Activated CD8-positive, alpha-beta memory T cell treated with anti-CD3 and anti-CD28 coated beads for 1 hour (primary cell): ENCODE results near the gene PTPRN2.

Experiments used
- DNase-seq, 2 donors: peaks; one replicate each; pipeline ENCODE4 v3.0.0-alpha.2; 2020; ENCODE audit warnings: low read depth in 1 of 2; ENCODE audit errors: extremely low read depth in 1 of 2

PTPRN2 gene

DNA sequence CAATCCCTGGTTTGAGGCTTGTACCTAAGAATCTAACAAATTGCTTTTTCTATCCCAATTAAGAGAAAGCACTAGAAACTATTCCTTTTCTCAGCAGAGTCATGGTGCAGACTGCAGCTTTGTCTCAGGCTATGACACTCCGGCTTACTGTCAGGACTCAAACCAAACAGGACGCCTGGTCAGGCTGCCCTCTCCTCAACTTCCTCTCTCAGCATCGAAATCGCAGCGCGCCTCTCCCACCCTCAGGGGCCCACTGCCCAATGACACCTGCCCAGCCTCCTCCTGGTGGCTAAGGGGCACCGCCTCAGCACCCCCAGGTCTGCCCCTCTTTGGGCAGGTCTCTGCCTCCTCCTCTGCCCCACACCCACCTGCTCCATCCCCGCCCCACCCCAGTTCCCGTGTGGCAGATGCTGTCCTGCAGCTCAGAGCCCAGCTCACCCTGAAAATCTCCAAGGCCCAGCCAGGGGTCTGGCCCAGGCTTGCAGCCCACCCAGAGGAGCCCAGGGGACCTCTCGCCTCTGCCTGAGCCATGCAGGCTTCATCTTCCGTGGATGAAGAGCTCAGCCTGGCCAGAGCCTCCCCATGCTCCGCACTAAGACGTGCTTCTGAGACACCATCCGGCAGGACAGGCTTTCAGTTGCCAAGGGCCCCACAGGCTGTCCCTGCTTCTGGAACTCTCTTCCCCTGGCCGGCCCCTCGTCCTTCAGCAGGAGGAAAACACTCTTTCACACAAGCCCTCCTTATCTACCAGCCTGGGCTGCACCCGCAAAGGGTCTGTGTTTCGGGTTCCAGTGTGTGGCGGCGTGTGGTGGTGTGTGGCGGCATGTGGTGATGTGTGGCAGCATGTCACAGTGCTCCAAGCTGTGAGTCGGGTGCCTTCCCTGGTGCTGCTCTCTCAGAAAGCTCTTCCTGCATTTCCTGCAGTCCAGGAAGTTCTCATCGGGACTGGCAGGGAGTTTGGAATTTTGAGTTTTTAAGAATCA lies 16.4 kb upstream of the PTPRN2 start:
- no peak for DNase-seq

- DNase-seq = no peak
These were observed 15.5 kb upstream of the PTPRN2 start for GRCh38 chr7:158602905-158603772.

DNA sequence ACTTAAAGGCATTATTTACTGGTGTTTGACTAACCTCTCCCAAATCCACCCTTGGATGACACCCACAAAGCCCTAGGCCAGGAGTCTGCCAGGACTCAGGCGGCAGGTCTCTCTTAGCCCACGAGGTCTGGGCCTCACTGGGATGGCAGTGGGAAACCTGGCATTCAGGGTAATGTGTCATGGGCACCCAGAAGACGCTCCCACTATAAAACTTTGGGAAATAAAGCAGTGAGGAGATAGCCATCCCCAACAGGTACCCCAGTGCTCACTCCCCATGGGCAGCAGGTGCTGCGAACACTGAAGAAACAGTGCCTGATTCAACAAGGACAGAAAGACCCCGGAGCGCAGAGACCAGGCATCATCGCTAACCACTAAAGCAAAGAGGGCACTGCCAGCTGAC lies 14.4 kb upstream of the PTPRN2 start:
- DNase-seq = no peak

- DNase-seq = no peak
These were observed 13.5 kb upstream of the PTPRN2 start for GRCh38 chr7:158601090-158601489.

DNA sequence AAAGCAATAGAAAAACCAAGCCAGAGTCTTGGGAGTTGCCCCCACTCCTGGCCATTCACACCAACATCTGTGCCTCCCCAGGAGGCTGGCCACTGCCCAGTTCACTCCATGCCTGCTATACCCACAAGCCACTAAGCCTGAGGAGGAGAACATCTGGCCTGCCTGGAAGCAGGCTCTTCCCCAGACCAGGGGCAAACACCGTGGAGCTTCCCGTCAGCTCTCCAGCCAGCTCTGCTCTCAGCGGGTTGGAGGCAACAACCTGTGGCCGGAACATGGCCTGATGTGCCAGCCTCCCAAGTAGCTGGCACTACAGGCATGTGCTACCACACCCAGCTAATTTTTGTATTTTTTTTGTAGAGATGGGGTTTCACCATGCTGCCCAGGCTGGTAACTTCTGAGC lies 9.1 kb upstream of the PTPRN2 start:
- DNase-seq = no peak

GRCh38 chr7:158596309-158596708 lies 8.7 kb upstream of the PTPRN2 start:
- DNase-seq = no peak

DNA sequence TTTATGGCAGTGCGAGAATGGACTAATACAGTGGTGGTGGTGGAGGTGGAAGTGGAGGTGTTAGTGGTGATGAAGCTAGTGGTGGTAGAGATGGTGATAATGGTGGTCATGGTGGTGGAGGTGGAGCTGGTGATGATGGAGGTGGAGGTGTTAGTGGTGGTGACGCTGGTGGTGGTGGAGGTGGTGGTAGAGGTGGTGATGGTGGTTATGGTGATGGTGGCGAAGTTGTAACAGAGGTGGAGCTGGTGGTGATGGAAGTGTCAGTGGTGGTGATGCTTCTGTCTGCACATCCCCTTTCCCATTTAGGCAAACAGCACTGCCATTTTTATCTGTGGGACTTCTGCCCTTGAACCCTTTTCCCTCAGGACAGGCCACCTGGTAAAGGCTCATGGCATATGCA lies 7.4 kb upstream of the PTPRN2 start:
- DNase-seq = no peak

GRCh38 chr7:158592541-158592940 lies 4.9 kb upstream of the PTPRN2 start:
- DNase-seq = no peak

GRCh38 chr7:158591944-158592343 lies 4.3 kb upstream of the PTPRN2 start:
- no peak for DNase-seq

DNA sequence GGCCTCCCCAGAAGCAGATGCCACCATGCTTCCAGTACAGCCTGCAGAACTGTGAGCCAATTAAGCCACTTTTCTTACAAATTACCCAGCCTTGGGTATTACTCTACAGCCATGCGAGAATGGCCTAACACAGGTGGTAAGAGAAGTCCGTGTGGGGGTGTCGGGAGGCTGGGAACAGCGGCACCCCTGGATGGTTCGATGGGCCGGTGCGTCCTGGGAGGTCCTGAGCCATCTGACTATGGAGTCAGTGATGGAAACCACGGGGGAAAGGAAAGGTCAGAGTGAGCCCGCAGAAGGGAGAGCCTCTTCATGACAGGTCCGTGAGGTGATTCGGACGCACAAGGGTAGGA lies 2.5 kb upstream of the PTPRN2 start:
- no peak for DNase-seq

DNA sequence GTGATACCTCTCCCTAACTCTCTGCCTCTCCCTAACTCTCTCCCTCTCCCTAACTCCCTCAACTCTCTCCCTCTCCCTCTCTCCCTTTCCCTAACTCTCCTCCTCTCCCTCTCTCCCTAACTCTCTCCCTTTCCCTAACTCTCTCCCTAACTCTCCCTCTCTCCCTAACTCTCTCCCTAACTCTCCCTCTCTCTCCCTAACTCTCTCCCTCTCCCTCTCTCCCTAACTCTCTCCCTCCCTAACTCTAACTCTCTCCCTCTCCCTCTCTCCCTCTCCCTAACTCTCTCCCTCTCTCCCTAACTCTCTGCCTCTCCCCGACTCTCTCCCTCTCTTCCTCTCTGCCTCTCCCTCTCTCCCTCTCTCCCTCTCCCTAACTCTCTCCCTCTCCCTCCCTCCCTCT lies 2.0 kb upstream of the PTPRN2 start:
- DNase-seq = no peak

GRCh38 chr7:158588878-158589442 lies 1.3 kb upstream of the PTPRN2 start:
- no peak for DNase-seq

DNA sequence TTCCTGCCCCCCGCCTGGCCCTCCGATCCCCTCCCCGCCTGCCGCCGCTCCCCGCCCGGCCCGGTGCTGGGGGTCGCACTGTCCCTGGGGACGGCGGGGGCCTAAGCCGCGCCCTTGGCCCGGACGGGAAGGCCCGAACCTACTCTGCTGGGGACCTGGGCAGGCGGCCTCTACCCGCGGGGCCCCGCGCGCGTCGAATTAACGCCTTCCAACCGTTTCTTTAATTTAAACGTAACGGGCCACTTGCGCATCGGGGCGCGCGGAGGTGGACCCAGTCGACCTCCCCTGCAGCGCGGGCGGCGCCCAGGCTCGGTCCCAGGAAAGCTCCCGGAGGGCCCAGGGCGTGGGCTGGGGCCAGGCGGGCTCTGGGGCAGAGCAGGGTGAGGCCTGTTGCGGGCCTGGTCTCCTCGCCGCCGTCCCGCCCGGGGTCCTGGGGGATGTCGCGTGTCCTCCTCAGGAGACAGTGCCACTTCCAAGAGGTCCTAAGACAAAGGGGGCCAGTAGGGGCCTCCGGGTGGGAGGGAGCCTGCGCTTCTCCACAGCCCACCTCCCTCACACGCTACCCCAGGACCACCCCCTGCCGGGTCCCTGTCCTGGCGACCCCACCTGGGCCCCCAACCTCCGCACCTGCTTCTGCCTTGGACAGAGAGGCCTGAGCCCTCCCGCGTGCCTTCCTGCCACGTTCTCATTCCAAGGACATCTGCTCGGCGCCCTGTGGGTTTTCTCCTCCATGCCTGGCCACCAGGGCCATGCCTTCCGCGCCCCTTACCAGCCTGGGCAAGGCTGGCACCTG lies 658 bp upstream of the PTPRN2 start:
- DNase-seq = no peak

DNA sequence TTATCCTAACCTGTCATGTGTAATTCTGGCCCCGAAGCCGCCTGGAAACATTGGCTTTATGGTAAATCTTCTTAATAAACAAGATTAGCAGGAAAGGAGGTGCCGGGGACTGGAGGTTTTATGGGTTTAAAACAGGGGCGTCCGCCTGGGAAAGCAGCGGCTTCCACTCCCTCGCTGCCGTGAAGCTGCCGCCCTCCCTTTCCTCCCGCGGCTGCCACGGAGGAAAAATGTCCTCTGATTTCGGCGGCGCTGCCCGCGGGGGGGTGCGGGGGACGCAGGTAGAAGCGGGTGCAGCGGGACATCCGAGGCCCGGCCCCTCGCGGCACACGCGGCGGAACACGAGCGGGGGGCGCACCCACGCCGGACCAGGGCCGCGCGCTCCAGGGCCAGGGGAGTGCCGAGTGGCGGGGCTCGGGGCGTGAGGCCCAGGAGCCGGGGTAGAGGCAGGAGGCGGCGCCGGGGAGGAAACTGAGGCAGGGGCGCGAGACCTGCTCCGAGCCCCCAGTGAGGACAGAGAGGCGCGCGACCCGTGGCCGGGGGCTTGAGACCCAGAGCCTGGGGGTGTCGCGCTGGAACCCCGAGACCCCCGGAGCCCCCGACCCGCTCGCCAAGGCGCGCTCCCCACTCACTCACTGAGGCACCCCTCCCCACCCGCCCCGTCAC lies 993 bp downstream of the PTPRN2 start:
- DNase-seq = no peak

DNA sequence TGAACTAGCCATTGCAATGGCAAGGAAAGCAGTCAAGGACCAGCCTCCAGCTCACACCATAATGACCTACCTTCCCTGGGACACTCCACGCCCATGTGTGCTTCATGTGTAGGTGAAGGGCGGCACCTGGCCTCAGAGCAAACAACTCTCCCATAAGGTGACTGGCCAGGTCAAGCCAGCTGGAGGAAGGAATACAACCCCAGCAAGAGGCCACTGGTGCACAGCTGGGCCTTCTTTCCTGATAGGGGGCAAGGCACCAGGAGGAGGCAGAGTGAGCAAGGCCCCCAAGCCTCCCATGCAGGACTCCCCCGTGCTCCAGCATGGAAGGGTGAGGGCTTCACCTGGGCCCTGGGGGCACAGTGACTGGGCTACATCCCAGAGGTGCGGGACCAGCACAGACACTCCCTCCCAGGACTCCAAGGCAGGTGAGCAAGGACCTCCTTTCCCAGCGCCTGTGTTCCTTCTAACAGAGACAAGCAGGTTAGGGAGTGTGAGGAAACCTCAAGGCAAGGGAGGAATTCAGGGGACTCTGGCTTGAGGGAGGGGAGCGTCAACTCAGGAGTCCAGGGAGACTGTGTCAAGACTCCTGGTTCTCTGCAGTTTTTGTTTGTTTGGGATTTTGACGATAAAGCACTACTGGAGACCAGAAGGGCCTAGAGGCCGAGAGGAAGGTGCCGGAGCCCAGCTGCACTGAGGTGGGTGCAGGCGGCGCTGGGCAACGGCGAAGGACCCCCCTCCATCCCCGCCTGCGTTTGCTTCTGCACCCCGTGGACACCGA lies 1.7 kb downstream of the PTPRN2 start:
- DNase-seq = no peak

- DNase-seq = no peak
These were observed 3.2 kb downstream of the PTPRN2 start for GRCh38 chr7:158584407-158584806.

DNA sequence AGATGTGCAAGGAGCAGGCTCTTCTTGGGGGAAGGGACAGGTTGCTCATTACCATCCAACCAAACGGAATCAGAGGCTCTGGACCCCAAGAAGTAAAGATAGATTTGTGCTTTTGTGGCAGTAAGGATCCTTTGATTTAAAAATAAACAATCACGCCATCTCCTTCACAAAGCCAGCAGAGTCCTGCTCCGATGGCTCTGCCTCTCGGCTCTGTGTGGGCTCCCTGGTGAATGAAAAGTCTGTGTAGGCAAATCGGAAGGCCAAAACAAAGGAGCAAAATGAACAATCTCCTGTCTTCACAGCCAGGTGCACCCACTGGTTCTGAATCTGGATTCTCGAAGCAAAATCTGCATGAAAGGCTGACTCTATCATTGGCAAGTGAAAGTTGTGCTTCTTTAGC lies 3.8 kb downstream of the PTPRN2 start:
- no peak for DNase-seq

DNA sequence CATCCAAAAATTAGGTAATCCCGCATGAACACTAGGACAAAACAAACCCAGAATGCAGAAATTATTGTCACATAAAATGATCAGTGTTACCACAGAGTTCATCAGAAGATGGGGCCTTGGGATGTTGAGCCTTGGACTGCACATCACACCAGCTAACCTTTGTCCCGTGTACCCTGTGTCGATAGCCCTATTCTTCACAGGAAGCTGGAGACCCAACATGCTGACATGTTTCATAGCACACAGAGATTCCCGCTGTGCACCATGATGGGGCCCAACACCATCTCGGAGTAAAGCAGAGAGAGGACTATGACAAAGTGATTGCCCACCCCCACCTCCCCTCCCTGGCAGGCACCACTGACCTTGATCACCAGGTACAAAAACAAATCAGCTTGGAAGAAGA lies 4.5 kb downstream of the PTPRN2 start:
- no peak for DNase-seq

DNA sequence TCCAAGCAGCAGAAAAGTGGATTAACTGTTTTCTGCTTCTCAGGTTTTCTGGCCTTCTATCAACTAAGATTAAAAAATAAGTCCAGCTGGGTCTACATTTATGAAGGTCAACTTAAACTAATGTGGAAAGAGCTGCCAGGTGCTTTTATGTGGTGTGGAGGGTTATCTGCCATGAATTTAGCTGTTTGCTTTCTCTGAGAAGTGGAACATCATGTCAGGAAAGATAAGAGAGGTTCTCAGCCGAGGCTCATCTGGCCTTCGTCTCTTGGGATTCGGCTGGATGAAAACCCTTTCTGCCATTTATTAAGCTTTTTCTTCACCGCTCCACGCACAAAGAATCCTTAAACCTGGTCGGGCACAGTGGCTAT lies 5.5 kb downstream of the PTPRN2 start:
- DNase-seq = no peak
